ENCODE results near the gene AGPAT1. TPM values are rescaled to one million over a fixed set of nuclear protein-coding genes. Genes with fewer than 3 reads are reported as not detected.
"Not testable (repeated sequence)": the region's sequence is repeated elsewhere in the genome, so short reads cannot be mapped to it uniquely, and the experiment has no call there.

The AGPAT1 gene
- total and polyA plus RNA-seq, 2 of the 8 experiments (the other 6 are each of a cell fraction or from before 2014, with no cell fraction given) = 96.0 to 222 TPM

DNA sequence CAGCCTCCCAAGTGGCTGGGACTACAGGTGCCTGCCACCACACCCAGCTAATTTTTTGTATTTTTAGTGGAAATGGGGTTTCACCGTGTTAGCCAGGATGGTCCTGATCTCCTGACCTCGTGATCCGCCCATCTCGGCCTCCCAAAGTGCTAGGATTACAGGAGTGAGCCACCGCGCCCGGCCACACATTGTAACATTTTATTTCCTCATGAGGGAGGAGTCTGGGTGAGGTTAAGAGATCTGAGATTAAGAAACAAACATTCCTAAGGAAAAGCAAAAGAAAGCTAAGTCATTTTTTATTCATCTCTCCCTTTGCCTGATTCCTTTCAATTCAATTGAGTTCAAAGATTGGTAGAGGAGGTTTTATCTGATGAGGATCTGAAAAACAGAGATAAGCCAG, 31.6 kb downstream of the AGPAT1 start:
- not testable (repeated sequence) for H4K5ac ChIP-seq (ENCODE audit: insufficient read length, low read depth, low read length); H4K8ac ChIP-seq (ENCODE audit: extremely low read depth, insufficient read depth, low read length); DNase-seq (ENCODE audit: low read depth in 1 of 2, low spot score in 2 of 2); H3K4me2 ChIP-seq (ENCODE audit: insufficient read depth in 1 of 2, low read depth in 2 of 2, low read length in 2 of 2); H2BK15ac ChIP-seq (ENCODE audit: low read length); H3K4me3 ChIP-seq (ENCODE audit: extremely low read depth in 1 of 4, insufficient read depth in 2 of 4, low read depth in 3 of 4, low read length in 4 of 4); H3K23me2 ChIP-seq (ENCODE audit: low read depth, low read length); H3K4ac ChIP-seq (replicated peaks; ENCODE audit: insufficient read length, low read depth, low read length); H3K23ac ChIP-seq (ENCODE audit: insufficient read length); H2BK12ac ChIP-seq (ENCODE audit: low read depth, low read length); H3K56ac ChIP-seq (replicated peaks; ENCODE audit: insufficient read length, low read depth, low read length); H3K27me3 ChIP-seq (replicated peaks in 1 of 4; ENCODE audit: control insufficient read depth in 3 of 4, extremely low read depth in 1 of 4, insufficient read depth in 3 of 4, low read length in 3 of 4); H4K91ac ChIP-seq (replicated peaks; ENCODE audit: insufficient read length, low read length); H3K4me1 ChIP-seq (replicated peaks in 1 of 4; ENCODE audit: control insufficient read depth in 3 of 4, insufficient read depth in 4 of 4, low read length in 3 of 4); H2AK5ac ChIP-seq (ENCODE audit: low read depth, low read length); H3K79me1 ChIP-seq (ENCODE audit: low read depth, low read length); H3K14ac ChIP-seq (ENCODE audit: insufficient read length); FAIRE-seq; H3K36me3 ChIP-seq (ENCODE audit: control insufficient read depth in 2 of 4, insufficient read depth in 4 of 4, low read length in 3 of 4); H3K9me3 ChIP-seq (ENCODE audit: insufficient read depth in 2 of 2, low read depth in 1 of 2, low read length in 1 of 2); H4K20me1 ChIP-seq (replicated peaks in 1 of 2; ENCODE audit: control insufficient read depth in 1 of 2, insufficient read depth in 2 of 2, low read length in 2 of 2); H3K9ac ChIP-seq (replicated peaks in 1 of 4; ENCODE audit: extremely low read depth in 1 of 4, low read depth in 3 of 4, low read length in 3 of 4); H2AFZ ChIP-seq (ENCODE audit: low read length); H2BK5ac ChIP-seq (ENCODE audit: low read depth, low read length); H3K18ac ChIP-seq (ENCODE audit: extremely low read depth, low read length); H2BK120ac ChIP-seq (replicated peaks; ENCODE audit: low read depth, low read length); H3K27ac ChIP-seq (ENCODE audit: low read depth, low read length); H2BK20ac ChIP-seq (ENCODE audit: low read length); H3K79me2 ChIP-seq (ENCODE audit: control insufficient read depth in 1 of 2, insufficient read depth in 2 of 2, low read length in 2 of 2)
- CTCF ChIA-PET (ENCODE audit: partially characterized antibody) = interaction anchor here (0.9 to 2.0 kb wide), 5 partner anchors 8 to 28 kb away, joined by 3 to 4 read pairs (median 4); no protein-coding TSS in a partner anchor
- POLR2A ChIA-PET (ENCODE audit: partially characterized antibody) = interaction anchor here (0.6 to 9.2 kb wide), 3 partner anchors 8 to 35 kb away, joined by 3 to 70 read pairs (median 3); partner anchors contain the start of genes ATF6B, FKBPL and TNXB
- WGBS, 2 experiments (ENCODE audit: extremely low coverage in 1 of 2, insufficient coverage in 1 of 2, insufficient read length in 1 of 2, insufficient replicate concordance in 2 of 2, low coverage in 1 of 2, low lambda C conversion rate in 2 of 2, missing lambda C conversion rate in 1 of 2) = 92% methylated on average over 7 of the region's 7 CpGs; no CpG with 5 or more reads in 1 of the 2 experiments
